Kidney epithelial cell (primary cell): ENCODE results near the gene RABL6. TPM values are rescaled to one million over a fixed set of nuclear protein-coding genes. Genes with fewer than 3 reads are reported as not detected.
"Not testable (repeated sequence)": the region's sequence is repeated elsewhere in the genome, so short reads cannot be mapped to it uniquely, and the experiment has no call there.

ENCODE experiments used
- DNase-seq: peaks from one replicate; pipeline ENCODE4 v3.0.0-alpha.2; 2010; ENCODE audit warnings: low read depth
- H3K27me3 ChIP-seq: 2 replicates; pipeline ENCODE4 v1.6.0; 2011; ENCODE audit warnings: low read length; ENCODE audit not compliant: control insufficient read depth, insufficient read depth
- H3K36me3 ChIP-seq: 2 replicates; pipeline ENCODE4 v1.5.1; 2011; ENCODE audit warnings: low read length; ENCODE audit not compliant: control insufficient read depth, insufficient read depth
- H3K4me3 ChIP-seq: 2 replicates; pipeline ENCODE4 v1.5.1; 2011; ENCODE audit warnings: low read depth, mild to moderate bottlenecking, control low read depth, low read length
- CTCF ChIP-seq: IDR thresholded peaks from 2 replicates; pipeline ENCODE4 v1.5.1; 2011; ENCODE audit warnings: mild to moderate bottlenecking, moderate library complexity, low read length, control low read depth, inconsistent platforms; ENCODE audit not compliant: insufficient read depth, poor library complexity, severe bottlenecking
- total RNA-seq: library from RNA; depleted of rRNA; stranded (reverse); fragments of >200 nt; gene quantifications from 2 replicates; pipeline ENCODE4 v1.2.3, GENCODE V29; 2015

RABL6 gene
- total RNA-seq, 1 donor from 2014 or later = 99.3 TPM

DNA sequence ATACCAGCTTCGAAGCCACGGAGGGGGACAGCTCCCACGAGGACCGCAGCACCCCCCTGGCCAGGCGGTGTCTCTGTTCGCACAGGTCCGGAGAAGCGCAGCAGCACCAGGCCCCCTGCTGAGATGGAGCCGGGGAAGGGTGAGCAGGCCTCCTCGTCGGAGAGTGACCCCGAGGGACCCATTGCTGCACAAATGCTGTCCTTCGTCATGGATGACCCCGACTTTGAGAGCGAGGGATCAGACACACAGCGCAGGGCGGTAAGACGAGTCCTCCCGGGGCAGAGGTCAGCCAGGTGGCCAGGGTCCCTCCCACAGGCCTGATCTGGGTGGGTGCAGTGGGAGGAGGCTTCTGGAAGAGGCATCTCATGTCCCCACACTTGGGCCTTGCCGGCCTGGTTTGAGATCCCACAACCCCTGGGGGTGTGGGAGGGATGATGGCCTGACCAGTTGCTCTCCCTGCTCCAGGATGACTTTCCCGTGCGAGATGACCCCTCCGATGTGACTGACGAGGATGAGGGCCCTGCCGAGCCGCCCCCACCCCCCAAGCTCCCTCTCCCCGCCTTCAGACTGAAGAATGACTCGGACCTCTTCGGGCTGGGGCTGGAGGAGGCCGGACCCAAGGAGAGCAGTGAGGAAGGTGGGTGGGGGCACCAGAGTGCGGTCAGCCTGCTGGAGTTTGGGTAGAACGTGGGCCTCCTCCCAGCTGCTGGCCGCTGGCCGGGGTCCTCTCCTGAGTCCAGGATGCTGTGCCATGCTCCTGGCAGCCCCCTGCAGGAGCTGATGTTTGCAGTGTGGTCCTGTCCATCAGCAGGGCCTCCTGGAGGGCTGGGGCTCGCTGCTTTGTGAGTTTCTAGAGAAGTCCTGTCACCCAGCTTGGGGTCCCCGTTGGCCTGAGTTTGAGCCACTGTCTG lies 31.7 kb downstream of the RABL6 start:
- no peak for DNase-seq
- peaks cover 14% of the 10 kb centered on the region for H3K27me3 ChIP-seq
- no peaks in the 10 kb centered on the region for H3K36me3 ChIP-seq
- no peak overlapping the region for H3K4me3 ChIP-seq
- no peak for TF ChIP-seq CTCF

DNA sequence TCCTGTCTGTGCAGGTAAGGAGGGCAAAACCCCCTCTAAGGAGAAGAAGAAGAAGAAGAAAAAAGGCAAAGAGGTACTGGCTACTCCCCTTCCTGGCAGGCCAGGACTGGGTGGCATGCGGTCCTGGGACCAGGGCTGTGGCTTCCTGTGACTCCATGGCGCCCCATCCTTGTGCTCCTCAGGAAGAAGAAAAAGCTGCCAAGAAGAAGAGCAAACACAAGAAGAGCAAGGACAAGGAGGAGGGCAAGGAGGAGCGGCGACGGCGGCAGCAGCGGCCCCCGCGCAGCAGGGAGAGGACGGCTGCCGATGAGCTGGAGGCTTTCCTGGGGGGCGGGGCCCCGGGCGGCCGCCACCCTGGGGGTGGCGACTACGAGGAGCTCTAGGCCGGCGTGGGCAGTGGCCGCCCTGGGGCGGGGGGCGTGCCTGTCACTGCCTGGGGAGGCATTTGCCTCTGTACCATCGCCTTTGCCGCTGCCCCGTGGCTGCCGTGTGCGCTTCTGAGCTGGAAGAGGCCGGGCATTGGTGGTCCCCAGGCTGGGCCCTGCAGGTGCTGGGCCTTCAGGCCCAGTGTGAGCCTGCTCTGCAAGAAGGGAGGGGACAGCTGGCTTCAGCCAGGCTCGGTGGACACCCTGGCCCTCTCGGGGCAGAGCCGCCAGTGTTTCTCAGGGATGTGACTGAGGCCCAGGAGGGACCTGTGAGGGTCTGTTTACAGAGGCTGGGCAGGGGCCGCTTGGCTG lies 32.6 kb downstream of the RABL6 start:
- no peaks in the 10 kb centered on the region for H3K36me3 ChIP-seq
- DNase-seq = no peak
- H3K4me3 ChIP-seq = no peak overlapping the region
- H3K27me3 ChIP-seq = peaks cover 18% of the 10 kb centered on the region
- no peak for TF ChIP-seq CTCF

DNA sequence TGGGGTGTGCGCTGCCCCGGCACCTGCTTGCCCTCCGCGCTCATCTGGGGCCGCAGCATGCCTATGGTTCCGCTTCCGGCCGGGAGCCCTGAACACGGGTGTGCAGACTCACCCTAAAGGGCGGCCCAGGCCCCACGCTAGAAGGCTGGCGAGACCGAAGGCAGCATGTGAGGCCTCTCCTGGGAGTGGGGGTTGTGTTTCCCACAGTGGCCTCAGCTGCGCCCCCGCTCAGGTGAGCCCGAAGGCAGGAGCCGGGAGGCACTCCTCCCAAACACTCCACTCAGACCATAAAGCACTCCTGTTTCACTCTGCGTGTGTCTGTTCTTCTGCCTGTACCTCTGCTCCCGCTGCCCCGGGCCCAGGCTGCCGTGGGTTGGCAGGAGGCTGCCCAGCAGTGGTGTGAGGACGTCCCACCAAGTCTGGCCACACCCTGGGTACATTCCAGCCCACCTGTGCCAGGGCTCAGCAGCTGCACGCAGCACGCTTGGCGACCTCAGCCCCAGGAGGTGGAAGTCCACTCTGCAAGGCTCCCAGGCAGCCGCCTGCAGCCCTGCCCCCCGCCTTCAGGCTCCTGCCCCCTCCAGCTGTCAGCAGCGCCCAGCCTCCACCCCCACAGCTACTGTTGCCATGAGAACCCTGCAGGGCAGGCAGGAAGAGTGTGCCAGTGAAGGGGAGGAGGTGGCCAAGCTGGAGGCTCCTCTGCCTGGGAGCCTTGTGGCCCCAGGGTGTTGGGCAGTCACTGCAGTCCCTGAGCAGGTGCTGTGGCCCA lies 33.3 kb downstream of the RABL6 start:
- no peaks in the 10 kb centered on the region for H3K36me3 ChIP-seq
- peak; percentile 42 for DNase-seq

DNA sequence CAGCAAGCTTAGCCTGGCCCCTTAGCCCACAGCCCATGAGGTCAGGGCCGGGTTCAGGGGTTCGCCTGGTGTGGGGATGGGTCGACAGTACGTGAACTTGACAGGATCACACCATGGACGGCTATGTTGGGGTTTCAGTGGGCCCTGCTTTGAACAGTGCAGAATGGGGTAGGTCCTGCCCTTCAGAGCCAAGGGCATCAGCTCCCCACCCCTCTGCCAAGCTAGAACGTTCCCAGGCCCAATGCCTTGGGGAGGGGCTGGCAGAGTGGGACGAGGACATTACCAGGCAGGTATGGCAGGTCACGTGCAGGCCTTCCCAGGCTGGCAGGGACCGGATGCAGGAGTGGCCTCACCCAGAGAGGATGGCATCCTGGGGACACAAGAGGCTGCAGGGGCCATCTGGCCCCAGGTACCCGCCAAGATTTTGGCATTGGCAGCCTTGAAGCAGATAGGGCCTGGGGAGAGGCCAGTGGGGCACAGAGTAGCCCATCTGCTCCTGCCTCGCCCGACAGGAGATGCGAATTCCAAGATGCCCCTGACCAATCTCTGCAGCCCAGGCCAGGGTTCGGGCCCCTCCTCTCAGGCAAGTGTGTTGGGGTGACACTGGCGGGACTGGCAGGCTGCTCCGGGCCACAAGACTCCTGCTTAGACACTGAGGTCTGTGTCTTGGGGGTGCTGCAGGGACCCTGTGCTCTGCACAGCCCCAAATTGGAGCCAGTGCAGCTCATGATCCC lies 34.1 kb downstream of the RABL6 start:
- H3K27me3 ChIP-seq = peaks cover 31% of the 10 kb centered on the region
- not testable (repeated sequence) for H3K36me3 ChIP-seq, DNase-seq, H3K4me3 ChIP-seq

More for the DNA sequence above, 33.3 kb downstream of the RABL6 start:
- Histone ChIP-seq H3K4me3 (no peak overlapping the region), H3K27me3 (peaks cover 25% of the 10 kb centered on the region)
- no peak for TF ChIP-seq CTCF

DNA sequence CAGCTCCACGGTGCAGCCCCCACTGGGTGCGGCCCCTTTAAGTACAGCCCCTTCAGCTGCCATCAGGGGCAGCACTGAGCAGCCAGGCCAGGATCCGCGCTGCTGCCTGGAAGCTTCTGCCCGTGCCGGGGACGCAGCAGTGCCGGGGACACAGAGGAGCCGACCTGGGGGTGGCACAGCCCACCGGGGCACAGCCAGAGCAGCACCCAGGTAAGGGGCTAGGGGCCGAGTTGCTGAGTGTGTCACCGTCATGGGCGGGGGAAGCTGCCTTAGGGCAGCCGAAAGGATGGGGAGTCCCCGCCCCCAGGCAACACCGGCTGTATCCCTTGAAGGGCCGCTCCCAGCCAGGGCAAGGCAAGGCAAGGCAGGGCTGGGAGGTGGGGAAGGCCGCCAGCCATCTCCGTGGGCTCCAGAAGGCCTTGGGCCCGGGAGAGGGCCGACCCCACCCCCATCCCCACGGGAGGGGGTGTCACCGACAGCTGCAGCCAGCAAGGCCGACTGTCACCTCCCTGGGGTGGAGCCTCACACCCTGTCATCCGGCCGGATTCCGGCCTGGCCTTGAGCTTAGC lies 34.7 kb downstream of the RABL6 start, which contains the start of gene AJM1:
TSS of gene AJM1 (plus strand) at position 99 of the 569 bp plus-strand sequence. CDS start 1,937 bp downstream, outside the sequence.
- not testable (repeated sequence) for DNase-seq, H3K36me3 ChIP-seq
- Histone ChIP-seq H3K4me3 (peak within 1 kb of the TSS; percentile 27), H3K27me3 (peaks cover 36% of the 10 kb centered on the region)
- peak; percentile 95 for TF ChIP-seq CTCF

DNA sequence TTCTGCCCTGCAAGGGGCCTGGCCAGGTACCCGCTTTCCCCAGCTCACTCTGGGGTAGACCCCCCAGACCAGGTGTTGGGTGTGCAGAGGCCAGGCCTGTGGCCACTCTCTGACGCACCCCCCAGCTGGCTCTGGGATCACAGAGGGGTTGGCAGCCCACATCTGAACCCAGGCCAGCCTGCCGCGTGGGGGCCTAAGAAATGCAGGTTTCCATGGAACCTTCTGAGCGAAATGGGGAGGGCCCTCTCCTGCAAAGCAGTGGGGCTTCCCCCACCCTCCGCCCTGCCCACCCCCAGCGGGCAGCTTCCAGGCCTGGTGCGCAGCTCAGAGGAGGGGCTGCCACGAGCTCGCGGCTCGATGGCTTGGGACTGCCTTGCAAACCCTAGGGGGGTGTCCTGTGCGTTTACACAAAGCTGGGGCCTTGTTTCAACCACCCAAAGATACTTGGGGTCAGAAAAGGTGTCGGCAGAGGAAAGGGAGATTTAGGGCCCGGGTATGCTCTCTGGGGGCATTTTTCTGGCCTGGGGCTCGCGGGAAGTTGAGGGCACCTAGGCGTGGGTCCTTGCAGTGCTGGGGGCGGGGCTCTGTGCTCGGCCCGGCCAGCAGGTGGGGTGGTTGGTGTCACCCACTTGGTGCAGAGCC lies 35.5 kb downstream of the RABL6 start:
- not testable (repeated sequence) for H3K4me3 ChIP-seq, H3K36me3 ChIP-seq, DNase-seq
- peaks cover 40% of the 10 kb centered on the region for H3K27me3 ChIP-seq
